Measurements from ENCODE around the gene RNGTT.

- no peak for TF ChIP-seq CTCF (IDR thresholded peaks at IDR 0.05)
- no peak for TF ChIP-seq POLR2A (IDR thresholded peaks at IDR 0.05)
Measured at GRCh38 chr6:88814909-88815308, 148.5 kb downstream of the RNGTT start.
